ENCODE data around the gene TEX264.

Gene TEX264

DNA sequence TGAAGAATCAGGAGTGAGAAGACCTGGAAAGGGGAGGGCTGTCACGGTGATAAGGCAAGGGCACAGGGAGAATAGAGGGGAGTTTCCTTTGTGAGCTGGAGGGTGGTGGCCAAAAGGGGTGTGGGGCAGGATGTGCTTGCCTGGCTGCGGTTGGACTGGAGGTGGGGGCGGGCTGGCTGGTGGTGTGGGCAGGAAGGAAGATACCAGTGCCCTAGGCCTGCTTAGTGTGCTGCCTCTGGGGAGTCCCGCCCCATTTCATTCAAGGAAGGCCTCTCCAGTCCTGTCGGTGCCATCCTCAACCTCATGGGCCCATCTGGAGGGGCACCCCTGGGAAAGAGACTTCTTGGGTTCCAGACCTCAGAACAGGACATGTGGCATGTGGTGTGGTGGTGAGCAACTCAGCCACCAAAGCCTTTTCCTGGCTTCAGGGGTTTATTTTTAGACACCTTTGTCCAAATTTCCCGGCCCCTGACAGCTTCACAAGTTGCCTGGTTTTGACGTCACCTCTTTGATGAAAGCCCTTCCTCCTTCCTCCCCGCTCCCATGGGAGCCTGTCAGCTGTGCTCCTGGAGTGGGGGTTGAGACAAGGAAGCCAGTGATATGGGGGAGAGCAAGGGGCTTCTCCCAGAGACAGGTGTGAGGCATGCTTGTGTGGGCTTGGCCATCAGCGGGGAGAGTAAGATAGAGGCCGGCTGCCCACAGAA, 15.6 kb downstream of the TEX264 start:
- H3K27ac Mint-ChIP-seq, result peak overlapping the region; percentile 93
- H3K9me3 Mint-ChIP-seq, result no peaks in the 10 kb centered on the region
- peaks cover 22% of the 10 kb centered on the region for H3K4me1 Mint-ChIP-seq
- no peak for TF ChIP-seq CTCF (IDR thresholded peaks at IDR 0.05)
- peaks cover 4% of the 10 kb centered on the region for H3K36me3 Mint-ChIP-seq (ENCODE audit: low read depth)
- no peak overlapping the region for H3K4me3 Mint-ChIP-seq
- peaks cover 2% of the 10 kb centered on the region for H3K27me3 Mint-ChIP-seq (ENCODE audit: low read depth, poor library complexity)
- DNase-seq, result no peak

DNA sequence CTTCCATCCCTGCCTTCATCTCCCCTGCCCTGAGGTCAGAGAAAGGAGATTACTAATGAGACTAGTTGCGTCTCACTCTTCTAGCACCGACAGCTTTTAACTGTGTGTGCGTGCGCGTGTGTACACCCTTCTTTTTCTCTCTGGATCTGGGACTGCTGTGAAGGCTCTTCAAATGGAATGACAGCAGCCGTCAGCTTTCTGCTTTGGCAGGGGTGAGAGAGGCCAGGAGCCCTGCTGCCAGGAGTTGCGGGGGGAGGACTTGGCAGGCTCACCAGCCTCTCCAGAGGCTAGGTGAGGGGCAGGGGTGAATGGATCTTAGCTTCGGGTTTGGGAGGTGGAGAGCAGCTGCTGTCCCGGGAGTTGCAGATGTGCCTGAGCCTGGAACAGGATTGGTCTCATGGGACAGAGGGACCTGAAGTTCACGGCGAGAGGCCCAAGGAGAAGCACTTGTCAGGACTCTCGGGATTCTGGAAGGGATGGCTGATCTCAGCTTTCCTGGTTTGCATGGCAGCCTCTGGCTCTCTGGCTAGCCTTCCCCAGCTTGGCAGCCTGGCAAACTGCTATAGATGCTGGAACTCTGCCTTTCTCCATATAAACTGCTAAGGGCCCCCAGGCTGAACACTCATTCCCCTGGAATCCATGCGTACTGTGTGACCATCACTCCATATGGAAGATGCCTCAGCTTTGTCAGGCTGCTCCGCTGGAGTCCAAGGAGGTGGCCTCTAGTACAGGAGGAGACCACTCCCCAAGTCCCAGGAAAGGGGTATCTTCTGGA, 16.6 kb downstream of the TEX264 start:
- DNase-seq, result no peak
- TF ChIP-seq CTCF (IDR thresholded peaks at IDR 0.05), result no peak
- Mint-ChIP-seq H3K4me3 (no peak overlapping the region), H3K9me3 (no peaks in the 10 kb centered on the region), H3K27ac (no peak overlapping the region), H3K27me3 (ENCODE audit: low read depth, poor library complexity) (peaks cover 2% of the 10 kb centered on the region), H3K4me1 (peaks cover 16% of the 10 kb centered on the region), H3K36me3 (ENCODE audit: low read depth) (peaks cover 4% of the 10 kb centered on the region)

GRCh38 chr3:51688206-51688600, 17.2 kb downstream of the TEX264 start:
- Mint-ChIP-seq H3K9me3 (no peaks in the 10 kb centered on the region), H3K4me1 (peaks cover 16% of the 10 kb centered on the region), H3K27ac (no peak overlapping the region), H3K27me3 (ENCODE audit: low read depth, poor library complexity) (peaks cover 2% of the 10 kb centered on the region), H3K4me3 (no peak overlapping the region), H3K36me3 (ENCODE audit: low read depth) (peaks cover 4% of the 10 kb centered on the region)
- TF ChIP-seq CTCF (IDR thresholded peaks at IDR 0.05), result no peak
- no peak for DNase-seq

- Mint-ChIP-seq H3K27ac (no peak overlapping the region), H3K4me1 (peaks cover 9% of the 10 kb centered on the region), H3K36me3 (ENCODE audit: low read depth) (peaks cover 4% of the 10 kb centered on the region), H3K9me3 (no peaks in the 10 kb centered on the region), H3K27me3 (ENCODE audit: low read depth, poor library complexity) (peaks cover 2% of the 10 kb centered on the region), H3K4me3 (no peak overlapping the region)
- no peak for TF ChIP-seq CTCF (IDR thresholded peaks at IDR 0.05)
- no peak for DNase-seq
Observed at GRCh38 chr3:51691021-51691420, 20.0 kb downstream of the TEX264 start.

- no peak for DNase-seq
- peaks cover 1% of the 10 kb centered on the region for H3K4me1 Mint-ChIP-seq
- H3K4me3 Mint-ChIP-seq, result no peak overlapping the region
- no peak overlapping the region for H3K27ac Mint-ChIP-seq
- peaks cover 4% of the 10 kb centered on the region for H3K36me3 Mint-ChIP-seq (ENCODE audit: low read depth)
- no peaks in the 10 kb centered on the region for H3K9me3 Mint-ChIP-seq
- no peak for TF ChIP-seq CTCF (IDR thresholded peaks at IDR 0.05)
- peaks cover 2% of the 10 kb centered on the region for H3K27me3 Mint-ChIP-seq (ENCODE audit: low read depth, poor library complexity)
Observed at GRCh38 chr3:51691949-51692348, 20.9 kb downstream of the TEX264 start.
